ENCODE results near the gene RHBDD2.

DNA sequence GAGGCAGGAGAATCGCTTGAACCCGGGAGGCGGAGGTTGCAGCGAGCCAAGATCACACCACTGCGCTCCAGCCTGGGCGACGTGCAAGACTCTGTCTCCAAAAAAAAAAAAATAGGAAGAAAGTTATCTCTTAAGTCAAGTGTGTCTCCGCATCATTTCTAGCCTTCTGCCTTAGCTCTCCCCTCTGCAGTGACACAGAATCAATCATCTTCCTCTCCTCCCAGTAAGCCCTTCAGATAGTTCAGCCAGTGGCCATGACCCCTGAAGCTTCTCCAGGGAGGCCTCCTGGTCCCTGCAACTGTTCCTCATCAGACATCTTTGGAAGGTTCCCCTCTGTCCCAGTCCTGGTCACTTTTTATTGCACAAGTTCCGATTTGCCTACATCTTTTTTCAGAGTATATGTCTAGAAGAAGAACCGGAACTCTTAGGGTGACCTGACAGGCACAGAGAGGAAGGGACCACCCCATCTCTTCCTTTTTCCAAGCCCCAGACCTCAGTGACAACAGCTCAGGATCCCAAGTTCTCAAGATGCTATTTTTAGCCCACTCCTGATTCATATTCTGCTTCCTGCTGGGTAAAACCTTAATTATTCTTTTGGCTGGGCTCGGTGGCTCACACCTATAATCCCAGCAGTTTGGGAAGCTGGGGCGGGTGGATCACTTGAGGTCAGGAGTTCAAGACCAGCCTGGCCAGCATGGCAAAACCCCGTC lies 6.6 kb upstream of the RHBDD2 start:
- TF ChIP-seq, protein P1, sequence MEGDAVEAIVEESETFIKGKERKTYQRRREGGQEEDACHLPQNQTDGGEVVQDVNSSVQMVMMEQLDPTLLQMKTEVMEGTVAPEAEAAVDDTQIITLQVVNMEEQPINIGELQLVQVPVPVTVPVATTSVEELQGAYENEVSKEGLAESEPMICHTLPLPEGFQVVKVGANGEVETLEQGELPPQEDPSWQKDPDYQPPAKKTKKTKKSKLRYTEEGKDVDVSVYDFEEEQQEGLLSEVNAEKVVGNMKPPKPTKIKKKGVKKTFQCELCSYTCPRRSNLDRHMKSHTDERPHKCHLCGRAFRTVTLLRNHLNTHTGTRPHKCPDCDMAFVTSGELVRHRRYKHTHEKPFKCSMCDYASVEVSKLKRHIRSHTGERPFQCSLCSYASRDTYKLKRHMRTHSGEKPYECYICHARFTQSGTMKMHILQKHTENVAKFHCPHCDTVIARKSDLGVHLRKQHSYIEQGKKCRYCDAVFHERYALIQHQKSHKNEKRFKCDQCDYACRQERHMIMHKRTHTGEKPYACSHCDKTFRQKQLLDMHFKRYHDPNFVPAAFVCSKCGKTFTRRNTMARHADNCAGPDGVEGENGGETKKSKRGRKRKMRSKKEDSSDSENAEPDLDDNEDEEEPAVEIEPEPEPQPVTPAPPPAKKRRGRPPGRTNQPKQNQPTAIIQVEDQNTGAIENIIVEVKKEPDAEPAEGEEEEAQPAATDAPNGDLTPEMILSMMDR (conservative IDR thresholded peaks at IDR 0.05 in 1 of 2, IDR thresholded peaks at IDR 0.05 in 1 of 2; ENCODE audit: extremely low read depth in 1 of 2, insufficient read depth in 1 of 2, low read depth in 1 of 2, low read length in 2 of 2) = no peak
- TF ChIP-seq EZH2 (IDR thresholded peaks at IDR 0.05; ENCODE audit: borderline replicate concordance, low read length) = no peak
